HL-60 (cell line): ENCODE data around the gene ANXA3.

Source experiments
- DNase-seq, 2 experiments: peaks; one replicate each; pipeline ENCODE4 v3.0.0-alpha.2; 2010 to 2020; ENCODE audit warnings: low read depth in 1 of 2, low spot score in 1 of 2
- H3K27ac ChIP-seq: fragments of 250-450 bp; sonication (Bioruptor Pico); replicated peaks from 2 replicates; pipeline ENCODE4 v1.5.1; 2020; ENCODE audit warnings: mild to moderate bottlenecking, moderate library complexity
- H3K27me3 ChIP-seq: fragments of 250-450 bp; sonication (Bioruptor Pico); 2 replicates; pipeline ENCODE4 v1.5.1; 2021; ENCODE audit warnings: mild to moderate bottlenecking, moderate library complexity; ENCODE audit not compliant: insufficient read depth, poor library complexity, severe bottlenecking
- H3K4me3 ChIP-seq: replicated peaks from 2 replicates; pipeline ENCODE4 v1.5.1; 2011; ENCODE audit warnings: mild to moderate bottlenecking, control low read depth, low read length; ENCODE audit not compliant: insufficient read depth
- CTCF ChIP-seq: IDR thresholded peaks from one replicate; pipeline ENCODE4 v1.5.1; 2011; ENCODE audit warnings: low read length, control low read depth, inconsistent platforms; ENCODE audit not compliant: insufficient read depth
- GABPA ChIP-seq: IDR thresholded peaks from 2 replicates; pipeline ENCODE4 v1.6.1; 2012; ENCODE audit warnings: low read depth
- POLR2AphosphoS5 ChIP-seq: IDR thresholded peaks from 2 replicates; pipeline ENCODE4 v1.6.1; 2012; ENCODE audit warnings: low read depth
- REST ChIP-seq: IDR thresholded peaks from 2 replicates; pipeline ENCODE4 v1.6.1; 2012; ENCODE audit warnings: low read depth; ENCODE audit not compliant: insufficient replicate concordance
- SPI1 ChIP-seq: IDR thresholded peaks from 2 replicates; pipeline ENCODE4 v1.6.1; 2012; ENCODE audit warnings: low read depth, mild to moderate bottlenecking, borderline replicate concordance

Gene ANXA3

GRCh38 chr4:78624048-78624447, 72.5 kb downstream of the ANXA3 start:
- TF ChIP-seq POLR2AphosphoS5, result no peak
- TF ChIP-seq REST, result no peak
- TF ChIP-seq SPI1, result no peak
- no peak for TF ChIP-seq GABPA
- no peak for TF ChIP-seq CTCF
- Histone ChIP-seq H3K4me3 (no peak overlapping the region), H3K27me3 (no peaks in the 10 kb centered on the region), H3K27ac (no peak overlapping the region)
- DNase-seq, result no peak

GRCh38 chr4:78625073-78625472, 73.5 kb downstream of the ANXA3 start:
- H3K27me3 ChIP-seq, result no peaks in the 10 kb centered on the region
- TF ChIP-seq GABPA, result no peak
- TF ChIP-seq POLR2AphosphoS5, result no peak
- no peak for TF ChIP-seq REST
- no peak for TF ChIP-seq CTCF
- TF ChIP-seq SPI1, result no peak
- H3K27ac ChIP-seq, result no peak overlapping the region
- DNase-seq, result no peak
- H3K4me3 ChIP-seq, result no peak overlapping the region

- no peaks in the 10 kb centered on the region for H3K27me3 ChIP-seq
- TF ChIP-seq REST (no peak), POLR2AphosphoS5 (no peak), SPI1 (no peak), CTCF (no peak), GABPA (no peak)
- no peak overlapping the region for H3K4me3 ChIP-seq
- no peak overlapping the region for H3K27ac ChIP-seq
- no peak for DNase-seq
Observed at GRCh38 chr4:78627046-78627965, 75.7 kb downstream of the ANXA3 start.
